ENCODE data around the gene HTR3E. TPM values are rescaled to one million over a fixed set of nuclear protein-coding genes. Genes with fewer than 3 reads are reported as not detected.

HTR3E gene
- total and polyA plus RNA-seq, 2 of the 13 experiments (the other 11 are each of a cell fraction or from before 2014, with no cell fraction given): not detected

DNA sequence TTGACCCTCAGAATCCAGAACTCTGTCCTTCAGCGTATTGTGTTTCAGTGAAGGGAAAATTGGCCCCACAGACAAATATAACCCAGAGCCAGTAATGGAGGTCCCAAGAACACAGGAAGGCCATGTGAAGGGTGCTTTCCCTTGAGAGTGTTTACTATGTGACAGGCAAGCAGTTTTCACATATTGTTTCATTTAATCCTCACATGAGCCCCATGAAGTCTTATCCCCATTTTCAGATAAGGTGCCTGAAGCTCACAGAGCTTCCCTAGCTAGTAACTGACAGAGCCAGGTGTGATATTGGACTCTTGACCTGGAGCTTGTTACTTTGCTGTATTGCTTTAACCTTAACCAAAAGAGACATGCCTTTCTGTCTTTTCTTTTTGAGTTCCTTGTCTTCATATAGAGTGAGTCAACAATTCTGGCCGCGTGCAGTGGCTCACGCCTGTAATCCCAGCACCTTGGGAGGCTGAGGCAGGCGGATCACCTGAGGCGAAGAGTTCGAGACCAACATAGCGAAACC is 48.9 kb downstream of the HTR3E start:
- H3K27me3 ChIP-seq (ENCODE audit: control insufficient read depth in 1 of 2, insufficient read depth in 2 of 2, low read length in 2 of 2): no peaks in the 10 kb centered on the region
- FAIRE-seq: no peak
- no peak for DNase-seq (ENCODE audit: low spot score)
- no peak overlapping the region for H3K9ac ChIP-seq (ENCODE audit: insufficient read depth, low read depth, low read length)
- no peak overlapping the region for H3K4me3 ChIP-seq (replicated peaks in 1 of 3; ENCODE audit: insufficient read depth in 1 of 3, low read depth in 2 of 3, low read length in 3 of 3)
- H3K36me3 ChIP-seq (replicated peaks in 1 of 2; ENCODE audit: control insufficient read depth in 1 of 2, insufficient read depth in 2 of 2, low read length in 2 of 2): peaks cover 20 to 52% of the 10 kb centered on the region in 2 experiments
- TF ChIP-seq, protein P1, sequence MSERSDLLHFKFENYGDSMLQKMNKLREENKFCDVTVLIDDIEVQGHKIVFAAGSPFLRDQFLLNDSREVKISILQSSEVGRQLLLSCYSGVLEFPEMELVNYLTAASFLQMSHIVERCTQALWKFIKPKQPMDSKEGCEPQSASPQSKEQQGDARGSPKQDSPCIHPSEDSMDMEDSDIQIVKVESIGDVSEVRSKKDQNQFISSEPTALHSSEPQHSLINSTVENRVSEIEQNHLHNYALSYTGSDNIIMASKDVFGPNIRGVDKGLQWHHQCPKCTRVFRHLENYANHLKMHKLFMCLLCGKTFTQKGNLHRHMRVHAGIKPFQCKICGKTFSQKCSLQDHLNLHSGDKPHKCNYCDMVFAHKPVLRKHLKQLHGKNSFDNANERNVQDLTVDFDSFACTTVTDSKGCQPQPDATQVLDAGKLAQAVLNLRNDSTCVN (CRISPR knock-in tag; IDR thresholded peaks at IDR 0.05; ENCODE audit: borderline replicate concordance): no peak
- TF ChIP-seq POLR2AphosphoS5 (IDR thresholded peaks at IDR 0.05; ENCODE audit: low read depth, low read length): 0 out of 2 replicates have a peak, but pooled peaks have one; percentile 7
- no TSS peak for BruUV-seq (replicated peaks)
- no peak overlapping the region for H3K4me2 ChIP-seq (ENCODE audit: low read depth, low read length)
- WGBS (ENCODE audit: low lambda C conversion rate): 97% methylated on average over 8 of the region's 8 CpGs
- H3K27ac ChIP-seq (ENCODE audit: extremely low read length, insufficient read depth, low read length): no peak overlapping the region
- H3K9me3 ChIP-seq (ENCODE audit: low read length): no peaks in the 10 kb centered on the region
- H2AFZ ChIP-seq (ENCODE audit: low read length): no peak overlapping the region
- in situ Hi-C loops (cut with HindIII; ENCODE audit: extremely low pct_ligation_motif_present, low pct_unique_long_range_greater_than_20kb): loop anchor here (25.0 kb wide), 1 partner anchor 259 kb away; the partner anchor contains the start of gene PARL
- H3K4me1 ChIP-seq (ENCODE audit: insufficient read depth, low read length): peaks cover 7% of the 10 kb centered on the region
- no peaks in the 10 kb centered on the region for H3K79me2 ChIP-seq (ENCODE audit: insufficient read depth, low read length)
- ChIA-PET CTCF (ENCODE audit: low intra/inter-chr PET ratio, low total read pairs) (interaction anchor here (1.1 kb wide), 1 partner anchor 143 kb away, joined by 3 read pairs; no protein-coding TSS in a partner anchor), POLR2A (interaction anchor here (0.8 to 1.2 kb wide), 4 partner anchors 10 to 96 kb away, joined by 3 to 4 read pairs (median 4); partner anchors contain the start of genes ABCF3, DVL3 and EIF2B5)
- H4K20me1 ChIP-seq (ENCODE audit: insufficient read depth, low read length): no peaks in the 10 kb centered on the region
- intact Hi-C loops (cut with micrococcal nuclease; ENCODE audit: unreplicated experiment): loop anchor here (1.0 to 5.0 kb wide), 2 partner anchors 41 to 96 kb away; partner anchors contain the start of gene ABCF3
- no peak for ATAC-seq

DNA sequence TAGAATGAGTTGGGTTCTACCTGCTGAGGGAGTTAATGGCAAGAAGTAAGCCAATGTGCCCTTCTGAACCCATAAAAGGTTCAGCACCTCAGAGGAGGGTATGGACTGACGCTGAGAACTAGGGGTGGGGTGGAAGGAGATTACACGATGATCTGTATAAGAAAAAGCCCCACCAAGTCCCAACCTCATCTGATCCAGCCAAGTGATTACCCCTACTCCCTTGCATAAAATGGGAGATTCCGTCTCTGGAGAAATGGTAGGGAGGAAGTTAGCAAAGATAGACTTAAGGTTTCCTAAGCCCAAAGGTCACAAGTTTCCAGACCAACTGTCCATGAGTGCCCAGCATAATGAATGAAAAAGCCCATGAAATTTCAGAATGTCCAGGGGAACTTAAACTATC is 51.2 kb downstream of the HTR3E start:
- POLR2A ChIA-PET: no interaction called here

More for the DNA sequence above, 51.2 kb downstream of the HTR3E start:
- no peak for FAIRE-seq
- CTCF ChIA-PET (ENCODE audit: low intra/inter-chr PET ratio, low total read pairs): no interaction called here
- no TSS peak for BruUV-seq (replicated peaks)
- H3K4me3 ChIP-seq (replicated peaks in 1 of 3; ENCODE audit: insufficient read depth in 1 of 3, low read depth in 2 of 3, low read length in 3 of 3): no peak overlapping the region
- H3K36me3 ChIP-seq (replicated peaks in 1 of 2; ENCODE audit: control insufficient read depth in 1 of 2, insufficient read depth in 2 of 2, low read length in 2 of 2): peaks cover 7 to 30% of the 10 kb centered on the region in 2 experiments; a peak in 4 of 5 replicates
- H3K4me2 ChIP-seq (ENCODE audit: low read depth, low read length): no peak overlapping the region
- no peak overlapping the region for H3K27ac ChIP-seq (ENCODE audit: extremely low read length, insufficient read depth, low read length)
- intact Hi-C loops (cut with micrococcal nuclease; ENCODE audit: unreplicated experiment): loop anchor here (5.0 kb wide), 1 partner anchor 39 kb away; the partner anchor contains the start of gene ABCF3
- no peaks in the 10 kb centered on the region for H3K79me2 ChIP-seq (ENCODE audit: insufficient read depth, low read length)
- in situ Hi-C loops (cut with HindIII; ENCODE audit: extremely low pct_ligation_motif_present, low pct_unique_long_range_greater_than_20kb): loop anchor here (25.0 kb wide), 1 partner anchor 261 kb away; the partner anchor contains the start of gene PARL
- 91% methylated on average over 3 of the region's 3 CpGs for WGBS (ENCODE audit: low lambda C conversion rate)
- no peak overlapping the region for H3K9ac ChIP-seq (ENCODE audit: insufficient read depth, low read depth, low read length)
- H3K9me3 ChIP-seq (ENCODE audit: low read length): no peaks in the 10 kb centered on the region
- H3K4me1 ChIP-seq (ENCODE audit: insufficient read depth, low read length): peaks cover 7% of the 10 kb centered on the region
- H4K20me1 ChIP-seq (ENCODE audit: insufficient read depth, low read length): no peaks in the 10 kb centered on the region
- DNase-seq (ENCODE audit: low spot score): no peak
- H2AFZ ChIP-seq (ENCODE audit: low read length): no peak overlapping the region
- H3K27me3 ChIP-seq (ENCODE audit: control insufficient read depth in 1 of 2, insufficient read depth in 2 of 2, low read length in 2 of 2): no peaks in the 10 kb centered on the region
- no peak for TF ChIP-seq MYNN (CRISPR knock-in tag; IDR thresholded peaks at IDR 0.05; ENCODE audit: low read depth)
- TF ChIP-seq SALL2 (CRISPR knock-in tag; IDR thresholded peaks at IDR 0.05): no peak
- TF ChIP-seq, protein P2, sequence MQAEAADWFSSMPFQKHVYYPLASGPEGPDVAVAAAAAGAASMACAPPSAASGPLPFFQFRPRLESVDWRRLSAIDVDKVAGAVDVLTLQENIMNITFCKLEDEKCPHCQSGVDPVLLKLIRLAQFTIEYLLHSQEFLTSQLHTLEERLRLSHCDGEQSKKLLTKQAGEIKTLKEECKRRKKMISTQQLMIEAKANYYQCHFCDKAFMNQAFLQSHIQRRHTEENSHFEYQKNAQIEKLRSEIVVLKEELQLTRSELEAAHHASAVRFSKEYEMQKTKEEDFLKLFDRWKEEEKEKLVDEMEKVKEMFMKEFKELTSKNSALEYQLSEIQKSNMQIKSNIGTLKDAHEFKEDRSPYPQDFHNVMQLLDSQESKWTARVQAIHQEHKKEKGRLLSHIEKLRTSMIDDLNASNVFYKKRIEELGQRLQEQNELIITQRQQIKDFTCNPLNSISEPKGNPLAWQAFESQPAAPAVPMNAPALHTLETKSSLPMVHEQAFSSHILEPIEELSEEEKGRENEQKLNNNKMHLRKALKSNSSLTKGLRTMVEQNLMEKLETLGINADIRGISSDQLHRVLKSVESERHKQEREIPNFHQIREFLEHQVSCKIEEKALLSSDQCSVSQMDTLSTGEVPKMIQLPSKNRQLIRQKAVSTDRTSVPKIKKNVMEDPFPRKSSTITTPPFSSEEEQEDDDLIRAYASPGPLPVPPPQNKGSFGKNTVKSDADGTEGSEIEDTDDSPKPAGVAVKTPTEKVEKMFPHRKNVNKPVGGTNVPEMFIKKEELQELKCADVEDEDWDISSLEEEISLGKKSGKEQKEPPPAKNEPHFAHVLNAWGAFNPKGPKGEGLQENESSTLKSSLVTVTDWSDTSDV (CRISPR knock-in tag; IDR thresholded peaks at IDR 0.05): no peak
- TF ChIP-seq MBD4 (IDR thresholded peaks at IDR 0.05; ENCODE audit: borderline replicate concordance, low read length): no peak
- no peak for TF ChIP-seq PTBP1 (IDR thresholded peaks at IDR 0.05; ENCODE audit: low read depth, low read length, poor library complexity, severe bottlenecking)
- no peak for TF ChIP-seq JDP2 (CRISPR knock-in tag; IDR thresholded peaks at IDR 0.05; ENCODE audit: borderline replicate concordance)
- TF ChIP-seq ASH2L (IDR thresholded peaks at IDR 0.05; ENCODE audit: insufficient read length, low read depth, low read length): no peak
- no peak for TF ChIP-seq HES4 (CRISPR knock-in tag; IDR thresholded peaks at IDR 0.05; ENCODE audit: borderline replicate concordance)
- TF ChIP-seq, protein P3, sequence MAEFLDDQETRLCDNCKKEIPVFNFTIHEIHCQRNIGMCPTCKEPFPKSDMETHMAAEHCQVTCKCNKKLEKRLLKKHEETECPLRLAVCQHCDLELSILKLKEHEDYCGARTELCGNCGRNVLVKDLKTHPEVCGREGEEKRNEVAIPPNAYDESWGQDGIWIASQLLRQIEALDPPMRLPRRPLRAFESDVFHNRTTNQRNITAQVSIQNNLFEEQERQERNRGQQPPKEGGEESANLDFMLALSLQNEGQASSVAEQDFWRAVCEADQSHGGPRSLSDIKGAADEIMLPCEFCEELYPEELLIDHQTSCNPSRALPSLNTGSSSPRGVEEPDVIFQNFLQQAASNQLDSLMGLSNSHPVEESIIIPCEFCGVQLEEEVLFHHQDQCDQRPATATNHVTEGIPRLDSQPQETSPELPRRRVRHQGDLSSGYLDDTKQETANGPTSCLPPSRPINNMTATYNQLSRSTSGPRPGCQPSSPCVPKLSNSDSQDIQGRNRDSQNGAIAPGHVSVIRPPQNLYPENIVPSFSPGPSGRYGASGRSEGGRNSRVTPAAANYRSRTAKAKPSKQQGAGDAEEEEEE (CRISPR knock-in tag; IDR thresholded peaks at IDR 0.05; ENCODE audit: borderline replicate concordance): no peak
- ATAC-seq: no peak

Measured in HepG2 (cell line).